H1 (cell line): ENCODE data around the gene TOR1B. TPM values are rescaled to one million over a fixed set of nuclear protein-coding genes. Genes with fewer than 3 reads are reported as not detected.

Experiments used
- CEBPB ChIP-seq: IDR thresholded peaks from 2 replicates; pipeline ENCODE4 v1.6.1; 2012; ENCODE audit warnings: low read depth, low read length
- CHD1 ChIP-seq: IDR thresholded peaks from 2 replicates; pipeline ENCODE4 v1.6.1; 2012; ENCODE audit warnings: low read depth, low read length, improper control_type of control experiment
- EP300 ChIP-seq, 2 experiments: IDR thresholded peaks; 1 replicate in 1 of 2; 2 replicates in 1 of 2; pipeline ENCODE4 v1.6.1; 2011 to 2012; ENCODE audit warnings: low read depth in 2 of 2, low read length in 2 of 2, mild to moderate bottlenecking in 2 of 2, borderline replicate concordance in 1 of 2, inconsistent platforms in 1 of 2, moderate library complexity in 1 of 2
- KDM5A ChIP-seq: fragments of 200-600 bp; IDR thresholded peaks from 2 replicates; pipeline ENCODE4 v1.7.1; 2012; ENCODE audit warnings: mild to moderate bottlenecking, low read length, inconsistent platforms, mixed read lengths
- RXRA ChIP-seq: IDR thresholded peaks from 2 replicates; pipeline ENCODE4 v1.6.1; 2011; ENCODE audit warnings: low read depth, mild to moderate bottlenecking, low read length, moderate library complexity; ENCODE audit not compliant: insufficient read depth
- polyA plus RNA-seq, 7 experiments: library from polyadenylated mRNA; depleted of rRNA in 3 of 7; stranded (reverse) in 5 of 7; unstranded in 2 of 7; fragments of >200 nt in 5 of 7; fragments of 200-250 nt in 2 of 7; gene quantifications; 1 replicate in 5 of 7; 2 replicates in 1 of 7; 4 replicates in 1 of 7; pipeline versions ENCODE4 v1.2.1 to v1.2.3, GENCODE V29; 2011 to 2013; ENCODE audit warnings: missing spikeins in 2 of 7, mixed read lengths in 2 of 7
- total RNA-seq: library from RNA; stranded (reverse); fragmentation: NEBNext Ultra II Directional; extraction: Animal tissue kit (Norgen Biotek cat#: 25700); gene quantifications from 2 replicates; pipeline ENCODE4 v1.2.1, GENCODE V29; 2021
- TF ChIP-seq, protein P1 (sequence below): fragments of 300-600 bp; sonication (generic); IDR thresholded peaks from 2 replicates; pipeline ENCODE4 v1.7.1; 2012; ENCODE audit warnings: low read length, moderate library complexity, mild to moderate bottlenecking, inconsistent platforms; ENCODE audit not compliant: insufficient replicate concordance

TOR1B gene
- total and polyA plus RNA-seq, 2 of the 8 experiments (the other 6 are each of a cell fraction or from before 2014, with no cell fraction given) = 11.4 to 17.4 TPM

- TF ChIP-seq, protein P1, sequence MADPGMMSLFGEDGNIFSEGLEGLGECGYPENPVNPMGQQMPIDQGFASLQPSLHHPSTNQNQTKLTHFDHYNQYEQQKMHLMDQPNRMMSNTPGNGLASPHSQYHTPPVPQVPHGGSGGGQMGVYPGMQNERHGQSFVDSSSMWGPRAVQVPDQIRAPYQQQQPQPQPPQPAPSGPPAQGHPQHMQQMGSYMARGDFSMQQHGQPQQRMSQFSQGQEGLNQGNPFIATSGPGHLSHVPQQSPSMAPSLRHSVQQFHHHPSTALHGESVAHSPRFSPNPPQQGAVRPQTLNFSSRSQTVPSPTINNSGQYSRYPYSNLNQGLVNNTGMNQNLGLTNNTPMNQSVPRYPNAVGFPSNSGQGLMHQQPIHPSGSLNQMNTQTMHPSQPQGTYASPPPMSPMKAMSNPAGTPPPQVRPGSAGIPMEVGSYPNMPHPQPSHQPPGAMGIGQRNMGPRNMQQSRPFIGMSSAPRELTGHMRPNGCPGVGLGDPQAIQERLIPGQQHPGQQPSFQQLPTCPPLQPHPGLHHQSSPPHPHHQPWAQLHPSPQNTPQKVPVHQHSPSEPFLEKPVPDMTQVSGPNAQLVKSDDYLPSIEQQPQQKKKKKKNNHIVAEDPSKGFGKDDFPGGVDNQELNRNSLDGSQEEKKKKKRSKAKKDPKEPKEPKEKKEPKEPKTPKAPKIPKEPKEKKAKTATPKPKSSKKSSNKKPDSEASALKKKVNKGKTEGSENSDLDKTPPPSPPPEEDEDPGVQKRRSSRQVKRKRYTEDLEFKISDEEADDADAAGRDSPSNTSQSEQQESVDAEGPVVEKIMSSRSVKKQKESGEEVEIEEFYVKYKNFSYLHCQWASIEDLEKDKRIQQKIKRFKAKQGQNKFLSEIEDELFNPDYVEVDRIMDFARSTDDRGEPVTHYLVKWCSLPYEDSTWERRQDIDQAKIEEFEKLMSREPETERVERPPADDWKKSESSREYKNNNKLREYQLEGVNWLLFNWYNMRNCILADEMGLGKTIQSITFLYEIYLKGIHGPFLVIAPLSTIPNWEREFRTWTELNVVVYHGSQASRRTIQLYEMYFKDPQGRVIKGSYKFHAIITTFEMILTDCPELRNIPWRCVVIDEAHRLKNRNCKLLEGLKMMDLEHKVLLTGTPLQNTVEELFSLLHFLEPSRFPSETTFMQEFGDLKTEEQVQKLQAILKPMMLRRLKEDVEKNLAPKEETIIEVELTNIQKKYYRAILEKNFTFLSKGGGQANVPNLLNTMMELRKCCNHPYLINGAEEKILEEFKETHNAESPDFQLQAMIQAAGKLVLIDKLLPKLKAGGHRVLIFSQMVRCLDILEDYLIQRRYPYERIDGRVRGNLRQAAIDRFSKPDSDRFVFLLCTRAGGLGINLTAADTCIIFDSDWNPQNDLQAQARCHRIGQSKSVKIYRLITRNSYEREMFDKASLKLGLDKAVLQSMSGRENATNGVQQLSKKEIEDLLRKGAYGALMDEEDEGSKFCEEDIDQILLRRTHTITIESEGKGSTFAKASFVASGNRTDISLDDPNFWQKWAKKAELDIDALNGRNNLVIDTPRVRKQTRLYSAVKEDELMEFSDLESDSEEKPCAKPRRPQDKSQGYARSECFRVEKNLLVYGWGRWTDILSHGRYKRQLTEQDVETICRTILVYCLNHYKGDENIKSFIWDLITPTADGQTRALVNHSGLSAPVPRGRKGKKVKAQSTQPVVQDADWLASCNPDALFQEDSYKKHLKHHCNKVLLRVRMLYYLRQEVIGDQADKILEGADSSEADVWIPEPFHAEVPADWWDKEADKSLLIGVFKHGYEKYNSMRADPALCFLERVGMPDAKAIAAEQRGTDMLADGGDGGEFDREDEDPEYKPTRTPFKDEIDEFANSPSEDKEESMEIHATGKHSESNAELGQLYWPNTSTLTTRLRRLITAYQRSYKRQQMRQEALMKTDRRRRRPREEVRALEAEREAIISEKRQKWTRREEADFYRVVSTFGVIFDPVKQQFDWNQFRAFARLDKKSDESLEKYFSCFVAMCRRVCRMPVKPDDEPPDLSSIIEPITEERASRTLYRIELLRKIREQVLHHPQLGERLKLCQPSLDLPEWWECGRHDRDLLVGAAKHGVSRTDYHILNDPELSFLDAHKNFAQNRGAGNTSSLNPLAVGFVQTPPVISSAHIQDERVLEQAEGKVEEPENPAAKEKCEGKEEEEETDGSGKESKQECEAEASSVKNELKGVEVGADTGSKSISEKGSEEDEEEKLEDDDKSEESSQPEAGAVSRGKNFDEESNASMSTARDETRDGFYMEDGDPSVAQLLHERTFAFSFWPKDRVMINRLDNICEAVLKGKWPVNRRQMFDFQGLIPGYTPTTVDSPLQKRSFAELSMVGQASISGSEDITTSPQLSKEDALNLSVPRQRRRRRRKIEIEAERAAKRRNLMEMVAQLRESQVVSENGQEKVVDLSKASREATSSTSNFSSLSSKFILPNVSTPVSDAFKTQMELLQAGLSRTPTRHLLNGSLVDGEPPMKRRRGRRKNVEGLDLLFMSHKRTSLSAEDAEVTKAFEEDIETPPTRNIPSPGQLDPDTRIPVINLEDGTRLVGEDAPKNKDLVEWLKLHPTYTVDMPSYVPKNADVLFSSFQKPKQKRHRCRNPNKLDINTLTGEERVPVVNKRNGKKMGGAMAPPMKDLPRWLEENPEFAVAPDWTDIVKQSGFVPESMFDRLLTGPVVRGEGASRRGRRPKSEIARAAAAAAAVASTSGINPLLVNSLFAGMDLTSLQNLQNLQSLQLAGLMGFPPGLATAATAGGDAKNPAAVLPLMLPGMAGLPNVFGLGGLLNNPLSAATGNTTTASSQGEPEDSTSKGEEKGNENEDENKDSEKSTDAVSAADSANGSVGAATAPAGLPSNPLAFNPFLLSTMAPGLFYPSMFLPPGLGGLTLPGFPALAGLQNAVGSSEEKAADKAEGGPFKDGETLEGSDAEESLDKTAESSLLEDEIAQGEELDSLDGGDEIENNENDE = no peak
- TF ChIP-seq CEBPB (no peak), CHD1 (no peak), RXRA (no peak), KDM5A (no peak), EP300 (IDR thresholded peaks at IDR 0.05; ENCODE audit: borderline replicate concordance in 1 of 2, low read depth in 2 of 2, low read length in 2 of 2) (no peak)
Observed at GRCh38 chr9:129841071-129841470, 38.1 kb downstream of the TOR1B start (continued).
